Astrocyte (in vitro differentiated cells and primary cell): ENCODE data around the gene DHRS2.

Source experiments
- EZH2 ChIP-seq: IDR thresholded peaks from 2 replicates; pipeline ENCODE4 v1.6.1; 2012; ENCODE audit warnings: mild to moderate bottlenecking, low read length, inconsistent platforms; ENCODE audit not compliant: insufficient read depth
- TF ChIP-seq, protein P1 (sequence below): IDR thresholded peaks from 2 replicates; pipeline ENCODE4 v1.5.1; 2011; ENCODE audit warnings: low read depth, mild to moderate bottlenecking, inconsistent platforms, low read length, moderate library complexity; ENCODE audit not compliant: insufficient read depth

DNA sequence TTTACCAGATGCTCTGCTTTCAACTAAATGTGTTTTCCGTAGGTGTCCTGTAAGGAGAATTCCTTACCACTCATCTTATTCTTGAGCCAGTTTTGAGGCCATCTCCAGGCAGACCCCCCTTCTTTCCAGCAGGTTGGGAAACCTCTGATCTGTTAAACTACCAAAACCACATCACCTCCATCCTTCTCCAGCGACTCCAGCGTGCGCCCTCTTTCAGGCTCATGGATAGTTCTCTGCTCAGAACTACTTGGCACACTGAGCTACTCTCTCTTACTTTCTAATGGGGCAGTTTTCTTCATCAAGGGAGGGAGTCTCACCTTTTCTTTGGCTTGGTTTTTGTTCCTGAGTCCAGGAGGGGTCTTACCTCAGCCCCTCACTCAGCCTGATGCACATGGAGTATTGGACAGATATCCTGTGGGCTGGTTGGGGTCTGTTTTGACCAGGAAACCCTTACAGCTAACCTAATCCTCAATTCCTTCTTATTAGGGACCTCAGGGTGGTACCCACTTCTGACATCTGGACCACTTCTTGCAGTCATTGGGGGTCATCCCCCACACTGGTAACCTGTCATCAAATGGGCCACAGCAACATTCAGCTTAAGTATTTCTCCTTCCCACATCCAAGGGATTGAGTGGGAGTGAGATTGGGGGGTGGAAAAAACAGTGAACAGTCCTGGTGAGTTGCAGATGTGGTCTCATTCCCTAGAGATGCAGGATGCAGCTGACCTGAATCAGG is 5.2 kb downstream of the DHRS2 start:
- TF ChIP-seq, protein P1, sequence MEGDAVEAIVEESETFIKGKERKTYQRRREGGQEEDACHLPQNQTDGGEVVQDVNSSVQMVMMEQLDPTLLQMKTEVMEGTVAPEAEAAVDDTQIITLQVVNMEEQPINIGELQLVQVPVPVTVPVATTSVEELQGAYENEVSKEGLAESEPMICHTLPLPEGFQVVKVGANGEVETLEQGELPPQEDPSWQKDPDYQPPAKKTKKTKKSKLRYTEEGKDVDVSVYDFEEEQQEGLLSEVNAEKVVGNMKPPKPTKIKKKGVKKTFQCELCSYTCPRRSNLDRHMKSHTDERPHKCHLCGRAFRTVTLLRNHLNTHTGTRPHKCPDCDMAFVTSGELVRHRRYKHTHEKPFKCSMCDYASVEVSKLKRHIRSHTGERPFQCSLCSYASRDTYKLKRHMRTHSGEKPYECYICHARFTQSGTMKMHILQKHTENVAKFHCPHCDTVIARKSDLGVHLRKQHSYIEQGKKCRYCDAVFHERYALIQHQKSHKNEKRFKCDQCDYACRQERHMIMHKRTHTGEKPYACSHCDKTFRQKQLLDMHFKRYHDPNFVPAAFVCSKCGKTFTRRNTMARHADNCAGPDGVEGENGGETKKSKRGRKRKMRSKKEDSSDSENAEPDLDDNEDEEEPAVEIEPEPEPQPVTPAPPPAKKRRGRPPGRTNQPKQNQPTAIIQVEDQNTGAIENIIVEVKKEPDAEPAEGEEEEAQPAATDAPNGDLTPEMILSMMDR = no peak
- no peak for TF ChIP-seq EZH2
